AG04450 (cell line): ENCODE measurements around the gene SWT1. TPM values are rescaled to one million over a fixed set of nuclear protein-coding genes. Genes with fewer than 3 reads are reported as not detected.
A peak's percentile ranks its signal among the peaks of the same experiment; 100 is the strongest.

ENCODE experiments used
- CTCF ChIA-PET: fragments of 300-600, 350-600 bp; formaldehyde crosslinking; extraction: SDS; loops from one replicate; lab custom pipeline; 2022; ENCODE audit warnings: antibody characterized with exemption, inconsistent platforms; lab: Charles Lee
- POLR2A ChIA-PET: fragments of 350-600 bp; formaldehyde crosslinking; extraction: SDS; loops from one replicate; lab custom pipeline; 2021; ENCODE audit warnings: antibody characterized with exemption, inconsistent platforms; lab: Yijun Ruan, JAX
- DNase-seq: peaks from one replicate; pipeline ENCODE4 v3.0.0-alpha.2; 2011; ENCODE audit warnings: low read depth, low spot score
- H3K27ac ChIP-seq: one replicate; pipeline ENCODE4 v1.5.1; 2012; ENCODE audit warnings: low read depth, low read length, control low read depth
- H3K27me3 ChIP-seq: one replicate; pipeline ENCODE4 v1.6.0; 2012; ENCODE audit warnings: low read length; ENCODE audit not compliant: control insufficient read depth, insufficient read depth
- H3K4me3 ChIP-seq: 2 replicates; pipeline ENCODE4 v1.5.1; 2011; ENCODE audit warnings: mild to moderate bottlenecking, low read depth, low read length, control low read depth
- H3K9me3 ChIP-seq: 2 replicates; pipeline ENCODE4 v1.5.1; 2012; ENCODE audit warnings: low read length; ENCODE audit not compliant: control insufficient read depth, insufficient read depth
- CTCF ChIP-seq: IDR thresholded peaks from 2 replicates; pipeline ENCODE4 v1.5.1; 2011; ENCODE audit warnings: low read depth, low read length, control low read depth, inconsistent platforms
- polyA plus RNA-seq: library from polyadenylated mRNA; depleted of rRNA; stranded (reverse); fragments of >200 nt; gene quantifications from 2 replicates; pipeline ENCODE4 v1.2.3, GENCODE V29; 2011

Gene SWT1
- polyA plus RNA-seq, 1 experiment = 3.6 TPM

- Histone ChIP-seq H3K27me3 (no peaks in the 10 kb centered on the region), H3K9me3 (peaks cover 3% of the 10 kb centered on the region; the same call in 1 of the 2 replicates), H3K4me3 (peak overlapping the region; percentile 83), H3K27ac (no peak overlapping the region)
- ChIA-PET CTCF (interaction anchor here (0.6 to 2.5 kb wide), 5 partner anchors 145 to 1687 kb away, joined by 3 to 7 read pairs (median 4); no protein-coding TSS in a partner anchor), POLR2A (no interaction called here)
- DNase-seq = no peak
- no peak for TF ChIP-seq CTCF
Observed at GRCh38 chr1:185314411-185314810, 157.4 kb downstream of the SWT1 start.

- Histone ChIP-seq H3K27me3 (no peaks in the 10 kb centered on the region), H3K4me3 (peak overlapping the region; percentile 83), H3K27ac (no peak overlapping the region), H3K9me3 (peaks cover 3% of the 10 kb centered on the region; the same call in 1 of the 2 replicates)
- DNase-seq = no peak
- ChIA-PET CTCF (interaction anchor here (0.6 to 1.2 kb wide), 4 partner anchors 77 to 1407 kb away, joined by 3 to 6 read pairs (median 4); no protein-coding TSS in a partner anchor), POLR2A (interaction anchor here (1.6 kb wide), 1 partner anchor 168 kb away, joined by 7 read pairs; no protein-coding TSS in a partner anchor)
- no peak for TF ChIP-seq CTCF
Observed at GRCh38 chr1:185315445-185316071, 158.6 kb downstream of the SWT1 start.

- Histone ChIP-seq H3K4me3 (peak overlapping the region; percentile 83), H3K9me3 (peaks cover 3% of the 10 kb centered on the region; the same call in 1 of the 2 replicates), H3K27me3 (no peaks in the 10 kb centered on the region), H3K27ac (peak overlapping the region; percentile 85)
- peak; percentile 83 for DNase-seq
- ChIA-PET CTCF (interaction anchor here (0.5 to 3.7 kb wide), 12 partner anchors 16 to 404 kb away, joined by 3 to 26 read pairs (median 4); no protein-coding TSS in a partner anchor), POLR2A (interaction anchor here (0.6 to 1.6 kb wide), 8 partner anchors 37 to 353 kb away, joined by 3 to 7 read pairs (median 4); no protein-coding TSS in a partner anchor)
- TF ChIP-seq CTCF = no peak; the same call in 1 of the 2 replicates
Observed at GRCh38 chr1:185316163-185317033, 159.4 kb downstream of the SWT1 start.

- TF ChIP-seq CTCF = 0 out of 2 replicates have a peak, but pooled peaks have one; percentile 10
- Histone ChIP-seq H3K27ac (peak within 1 kb of the TSS; percentile 85), H3K9me3 (peaks cover 7% of the 10 kb centered on the region; the same call in 1 of the 2 replicates), H3K27me3 (no peaks in the 10 kb centered on the region), H3K4me3 (peak within 1 kb of the TSS; percentile 83)
- ChIA-PET CTCF (interaction anchor here (0.5 to 3.7 kb wide), 9 partner anchors 15 to 403 kb away, joined by 3 to 26 read pairs (median 4); no protein-coding TSS in a partner anchor), POLR2A (interaction anchor here (0.6 to 1.6 kb wide), 10 partner anchors 36 to 353 kb away, joined by 3 to 7 read pairs (median 4); no protein-coding TSS in a partner anchor)
- peak; percentile 67 for DNase-seq
Observed at GRCh38 chr1:185317034-185317885, 160.3 kb downstream of the SWT1 start, which contains the start of gene IVNS1ABP. IVNS1ABP (minus strand) TSS chr1:185317243; CDS start chr1:185309493, 7,750 bp downstream.
